Measurements from ENCODE around the gene DCC.

The DCC gene

DNA sequence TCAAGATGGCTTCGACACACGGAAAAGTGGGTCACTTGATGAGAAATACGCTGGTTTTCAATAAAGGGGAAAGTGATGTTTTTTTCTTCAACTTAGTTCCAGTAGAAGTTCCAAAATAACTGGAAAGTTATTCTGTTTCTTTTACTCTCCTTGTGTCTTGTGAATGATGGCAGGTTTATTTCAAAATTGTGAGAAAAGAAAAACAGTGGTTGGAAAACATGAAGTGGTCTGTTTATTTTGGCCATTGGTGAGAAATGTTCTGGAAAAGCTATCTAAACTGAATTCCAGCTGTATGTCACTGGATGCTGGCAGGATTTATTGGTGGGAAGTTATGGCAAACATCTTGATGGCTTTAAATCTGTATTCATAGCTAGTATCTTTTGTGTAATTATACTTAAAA is 484.1 kb downstream of the DCC start:
- no peak for DNase-seq (ENCODE audit: low read depth)

- DNase-seq (ENCODE audit: low read depth): no peak
These were observed 487.0 kb downstream of the DCC start for GRCh38 chr18:52826994-52827393.

- DNase-seq (ENCODE audit: low read depth): no peak
These were observed 489.3 kb downstream of the DCC start for GRCh38 chr18:52829320-52829719.

- no peak for DNase-seq (ENCODE audit: low read depth)
These were observed 489.9 kb downstream of the DCC start for GRCh38 chr18:52829876-52830405.

DNA sequence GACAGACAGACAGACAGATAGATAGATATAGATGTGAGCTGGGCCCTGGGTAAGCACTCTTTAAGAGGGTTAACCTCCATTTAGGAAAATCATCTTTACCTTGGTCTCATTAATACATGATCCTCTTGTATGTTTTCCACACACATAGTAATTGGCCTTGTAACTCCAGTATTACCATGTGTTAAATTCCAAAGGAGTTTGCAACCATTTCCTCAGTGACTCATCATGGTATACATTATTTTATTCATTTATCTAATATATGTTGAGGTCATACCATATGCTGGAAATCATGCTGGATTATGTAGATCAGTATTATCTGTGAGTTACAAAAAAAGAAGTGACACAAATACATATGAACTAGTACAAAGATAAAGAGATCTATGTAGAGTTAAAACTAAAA is 504.3 kb downstream of the DCC start:
- DNase-seq (ENCODE audit: low read depth): no peak

GRCh38 chr18:52845036-52845435 is 505.0 kb downstream of the DCC start:
- DNase-seq (ENCODE audit: low read depth): no peak

- no peak for DNase-seq (ENCODE audit: low read depth)
These were observed 510.1 kb downstream of the DCC start for GRCh38 chr18:52850031-52850560.

DNA sequence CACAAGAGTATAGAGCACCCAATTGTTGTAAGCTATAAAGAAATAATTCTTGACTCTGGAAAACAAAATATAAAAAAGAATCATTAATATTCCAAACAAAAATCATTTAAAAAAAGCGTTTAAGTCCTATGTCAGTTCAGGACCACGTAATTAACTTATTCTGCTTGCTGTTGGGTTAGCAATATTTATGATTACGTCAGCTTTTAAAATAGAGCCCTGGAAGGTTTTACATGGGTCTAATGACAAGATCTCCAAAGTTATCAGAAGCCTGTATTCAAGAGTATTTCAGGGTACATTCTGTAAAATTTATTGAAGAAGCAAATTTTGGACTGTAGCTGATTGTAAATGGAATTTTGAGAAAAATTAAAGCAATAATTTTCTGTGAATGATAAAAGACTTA is 521.6 kb downstream of the DCC start:
- DNase-seq (ENCODE audit: low read depth): no peak

DNA sequence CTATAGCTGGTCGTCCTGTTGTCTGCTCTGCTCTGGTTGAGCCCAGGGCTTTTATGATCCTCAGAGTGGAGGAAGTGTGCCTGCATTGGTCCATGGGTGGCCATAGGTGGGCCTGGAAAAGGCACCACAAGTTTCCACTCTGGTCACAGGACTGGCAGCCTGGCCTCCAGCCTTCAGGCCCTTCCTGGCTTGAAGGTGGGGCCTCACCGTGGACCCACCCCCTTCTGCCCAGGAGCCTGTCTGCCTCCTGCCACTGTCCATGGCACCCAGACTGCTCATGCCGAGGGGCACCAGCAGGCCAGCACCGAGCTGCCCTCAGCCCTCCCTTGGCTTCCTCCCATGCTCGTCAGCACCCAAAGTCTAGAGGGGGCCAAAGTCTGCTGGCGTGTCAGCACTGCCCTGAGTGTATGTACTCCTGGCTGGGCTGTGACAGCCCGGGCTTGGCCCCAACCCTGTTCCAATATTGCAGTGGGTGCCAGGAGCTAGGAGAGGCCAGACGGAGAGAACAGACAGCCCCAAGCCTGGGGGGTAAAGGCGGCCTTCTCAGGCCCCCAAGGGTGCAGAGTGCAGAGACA is 529.4 kb downstream of the DCC start:
- no peak for DNase-seq (ENCODE audit: low read depth)

DNA sequence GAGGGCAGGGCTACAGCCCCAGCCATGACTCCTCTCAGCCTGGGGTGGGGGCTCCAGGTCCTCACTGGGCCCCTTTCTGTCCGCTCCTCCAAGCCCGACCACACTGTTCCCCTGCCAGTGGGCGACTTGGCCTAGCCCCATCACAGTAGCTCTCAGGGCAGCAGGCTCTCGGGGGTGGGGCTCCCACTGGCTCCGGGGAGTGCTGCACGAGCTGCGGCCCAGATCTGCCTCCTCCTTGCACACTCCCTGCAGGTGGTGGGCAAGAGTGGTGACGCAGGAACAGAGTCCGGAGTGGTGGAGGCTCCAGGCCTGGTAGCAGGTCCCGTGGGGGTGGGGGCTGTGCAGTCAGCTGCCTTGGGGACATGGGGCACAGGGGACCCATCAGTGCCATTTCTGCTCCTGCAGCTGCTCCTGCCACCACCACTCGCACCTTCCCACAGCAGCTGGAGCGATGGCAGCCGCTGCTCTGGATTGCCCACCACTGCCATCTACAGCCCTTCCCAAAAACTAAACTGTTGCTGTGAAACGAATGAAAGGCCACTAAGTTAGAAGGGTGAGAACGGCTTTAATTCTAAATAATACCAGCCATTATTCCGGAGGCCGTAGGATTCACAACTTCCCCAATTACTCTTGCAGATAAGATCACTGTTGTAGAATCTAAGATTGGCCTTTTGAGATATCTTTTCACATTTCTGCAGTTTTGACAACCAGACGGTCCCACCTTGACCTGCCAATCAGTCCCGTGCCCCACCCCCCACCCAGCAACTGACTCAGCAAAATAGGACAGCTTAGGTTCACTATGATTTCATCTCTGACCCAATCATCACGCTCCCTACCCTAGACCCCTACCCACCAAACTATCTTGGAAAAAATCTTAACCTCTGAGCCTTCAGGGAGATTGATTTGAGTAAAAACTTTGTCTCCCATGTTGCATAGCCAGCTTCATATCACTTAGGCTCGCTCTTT is 530.2 kb downstream of the DCC start:
- no peak for DNase-seq (ENCODE audit: low read depth)

DNA sequence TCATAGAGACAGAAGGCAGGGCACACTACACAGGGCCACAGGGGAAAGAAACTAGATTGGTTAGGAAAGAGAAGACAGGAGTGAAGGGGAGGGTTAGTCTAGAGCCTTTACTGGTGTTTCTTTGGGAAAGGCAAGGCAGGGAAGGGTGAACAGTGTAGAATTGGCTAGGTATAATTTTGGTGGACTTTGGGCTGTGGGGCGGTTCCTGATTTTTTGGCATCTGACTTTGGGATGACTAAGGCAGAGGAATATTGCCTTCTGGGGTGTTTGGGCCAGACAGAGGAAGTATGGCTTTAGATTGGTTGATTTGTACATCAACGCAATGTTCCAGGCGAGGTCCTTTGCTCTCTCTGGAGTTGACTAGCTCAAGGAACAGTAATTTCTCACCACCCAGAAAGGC is 534.8 kb downstream of the DCC start:
- no peak for DNase-seq (ENCODE audit: low read depth)

GRCh38 chr18:52875725-52876124 is 535.7 kb downstream of the DCC start:
- no peak for DNase-seq (ENCODE audit: low read depth)

DNA sequence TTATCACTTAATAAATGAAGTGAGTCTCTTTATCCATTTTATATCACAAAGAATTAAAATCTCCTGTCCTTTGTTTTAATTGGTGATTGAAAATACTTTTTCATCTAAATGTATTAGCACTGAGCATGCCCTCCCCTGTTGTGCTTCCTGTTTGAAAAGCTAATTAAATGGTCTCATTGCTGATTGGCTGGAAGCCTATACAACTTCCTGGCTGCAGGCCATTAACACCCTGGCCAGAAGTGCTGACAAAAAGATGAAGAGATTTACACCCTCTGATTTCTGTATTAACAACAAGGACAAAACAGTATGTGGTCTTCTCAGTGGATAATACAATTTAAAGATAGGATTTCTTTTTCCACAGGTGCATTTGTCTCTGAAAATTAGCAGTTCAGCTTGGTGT is 548.0 kb downstream of the DCC start:
- no peak for DNase-seq (ENCODE audit: low read depth)

DNA sequence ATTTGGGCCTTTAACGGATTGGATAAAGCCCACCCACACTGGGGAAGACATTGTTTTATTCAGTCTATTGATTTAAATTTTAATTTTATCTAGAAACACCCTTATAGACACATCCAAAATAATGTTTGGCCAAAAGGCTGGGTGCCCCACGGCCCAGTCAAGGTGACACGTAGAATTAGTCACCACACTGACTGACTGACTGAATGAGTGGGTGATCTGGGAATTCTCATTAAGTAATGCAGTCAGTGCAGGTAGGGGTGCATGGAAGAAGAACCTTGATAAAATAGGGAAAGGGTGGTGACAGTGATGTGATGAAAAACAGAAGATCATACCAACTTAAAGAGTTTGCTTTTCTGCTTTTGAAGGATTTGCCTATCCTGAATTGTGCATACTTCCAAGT is 554.8 kb downstream of the DCC start:
- no peak for DNase-seq (ENCODE audit: low read depth)

- no peak for DNase-seq (ENCODE audit: low read depth)
These were observed 557.9 kb downstream of the DCC start for GRCh38 chr18:52897611-52898484.

DNA sequence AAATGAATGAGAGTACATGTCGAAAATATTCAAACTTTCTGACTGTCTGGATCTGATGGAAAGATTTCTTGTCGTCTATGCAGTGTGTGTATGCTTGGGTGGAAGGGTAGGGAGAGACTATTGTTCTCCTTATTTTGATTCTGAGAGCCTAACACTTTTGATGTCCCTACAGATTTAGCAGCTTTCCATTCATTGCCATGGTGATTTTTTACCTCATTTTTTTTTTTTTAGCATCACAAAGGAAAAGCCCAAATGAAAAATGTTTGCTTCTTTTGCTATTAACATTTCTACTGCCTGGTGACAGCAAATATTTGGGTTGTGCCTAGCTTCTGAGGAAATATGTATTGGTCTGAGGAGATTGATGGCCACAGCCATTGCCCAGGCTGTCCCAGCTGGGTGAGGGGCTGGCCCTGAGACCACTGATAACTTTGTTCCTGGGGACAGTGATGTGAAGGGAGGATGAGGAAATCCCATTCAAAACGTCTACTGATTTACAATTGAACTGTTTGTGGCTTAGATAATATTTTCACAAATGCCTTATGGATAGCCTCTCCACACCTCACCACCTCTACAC is 558.6 kb downstream of the DCC start:
- no peak for DNase-seq (ENCODE audit: low read depth)

DNA sequence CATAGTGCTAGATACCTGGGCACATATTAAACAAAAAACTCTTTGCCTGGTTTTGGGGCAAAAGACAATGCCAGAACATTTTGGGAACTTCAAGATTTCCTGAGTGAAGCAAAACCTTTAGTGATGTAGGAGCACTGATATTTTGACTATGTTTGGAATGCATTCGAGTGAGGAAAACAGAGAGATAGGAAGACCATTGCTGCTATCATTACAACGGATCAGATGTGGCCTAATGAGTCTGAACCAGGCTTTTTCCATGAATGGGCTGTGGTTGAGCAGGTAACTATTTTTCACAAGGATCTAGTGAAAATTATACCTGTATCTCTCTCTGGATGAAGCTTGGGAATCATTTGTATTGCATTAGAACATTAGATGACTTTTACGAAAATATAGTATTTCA is 562.2 kb downstream of the DCC start:
- DNase-seq (ENCODE audit: low read depth): no peak

- no peak for DNase-seq (ENCODE audit: low read depth)
These were observed 563.9 kb downstream of the DCC start for GRCh38 chr18:52903857-52904256.

- no peak for DNase-seq (ENCODE audit: low read depth)
These were observed 567.7 kb downstream of the DCC start for GRCh38 chr18:52907543-52908308.

DNA sequence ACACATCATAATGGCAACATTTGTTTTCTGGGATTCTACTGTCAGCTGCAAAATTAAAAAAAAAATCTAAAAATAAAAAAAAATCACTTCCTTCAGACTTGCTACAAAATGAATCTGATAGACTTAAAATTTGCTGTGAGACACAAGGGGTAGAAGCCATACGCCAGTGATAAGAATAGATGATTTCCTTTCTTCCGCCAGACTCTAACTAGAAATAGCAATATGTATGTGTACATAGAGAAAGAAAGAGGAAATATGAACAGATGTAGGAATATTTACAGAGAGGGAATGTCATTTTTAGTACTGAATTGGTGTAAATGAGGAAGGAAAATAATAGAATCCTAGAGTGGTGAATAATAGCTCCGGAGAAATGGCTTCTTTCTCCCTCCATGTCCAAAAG is 574.2 kb downstream of the DCC start:
- DNase-seq (ENCODE audit: low read depth): no peak

- DNase-seq (ENCODE audit: low read depth): no peak
These were observed 580.7 kb downstream of the DCC start for GRCh38 chr18:52920665-52921064.

Data from stimulated activated CD8-positive, alpha-beta memory T cell treated with anti-CD3 and anti-CD28 coated beads, Interleukin-12 subunit alpha, Interleukin-12 subunit beta, amount 100 ng/mL, for 1 hour (primary cell).